Fibroblast of mammary gland (primary cell): Measurements from ENCODE around the gene GAP43.
A peak's percentile ranks its signal among the peaks of the same experiment; 100 is the strongest.

Source experiments
- DNase-seq: peaks from one replicate; pipeline ENCODE4 v3.0.0-alpha.2; 2010; ENCODE audit warnings: low read depth
- H3K4me3 ChIP-seq: 2 replicates; pipeline ENCODE4 v1.5.1; 2011; ENCODE audit warnings: low read depth, mild to moderate bottlenecking, low read length, moderate library complexity; ENCODE audit not compliant: control insufficient read depth
- TF ChIP-seq, protein P1 (sequence below): conservative IDR thresholded peaks from 2 replicates; pipeline ENCODE4 v1.5.1; 2011; ENCODE audit warnings: low read depth, low read length, inconsistent platforms; ENCODE audit not compliant: control insufficient read depth, insufficient read depth

The GAP43 gene

DNA sequence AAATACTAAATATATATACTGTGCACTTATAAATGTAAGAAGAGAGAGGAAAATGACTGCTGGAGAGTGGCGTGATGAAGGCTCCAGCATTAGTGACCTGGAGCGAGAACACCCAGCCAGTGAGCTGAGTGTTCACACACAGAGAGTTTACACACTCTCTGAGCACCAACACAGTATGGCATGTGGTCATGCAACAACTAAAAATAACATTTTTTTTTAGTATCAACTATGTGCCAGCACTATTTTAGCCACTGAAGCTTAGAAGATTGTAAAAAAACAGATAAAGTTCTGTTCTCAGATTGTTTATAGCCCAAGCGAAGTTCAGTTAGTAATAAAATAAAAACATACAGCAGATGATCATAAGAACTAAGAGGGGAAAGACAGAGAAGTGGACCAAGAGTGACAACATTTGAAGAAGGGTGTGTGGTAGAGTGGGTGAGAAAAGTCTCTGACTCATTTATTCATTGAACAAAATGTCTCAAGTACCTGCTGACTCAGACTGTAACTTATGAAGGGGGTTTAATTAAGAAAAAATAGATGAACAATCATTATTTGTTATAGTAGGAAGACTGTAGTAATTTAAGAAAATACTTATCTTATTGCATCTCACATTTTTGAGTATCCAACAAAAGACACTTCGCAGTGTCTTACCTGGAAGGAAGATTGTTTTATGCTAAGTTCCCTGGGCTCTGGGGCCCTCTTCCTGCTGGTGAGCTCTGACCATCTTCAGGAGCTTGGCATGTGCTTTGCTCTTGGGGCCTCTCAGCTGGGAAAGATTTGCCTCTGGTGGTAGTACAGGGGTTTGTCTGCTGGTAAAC, 43.8 kb downstream of the GAP43 start:
- H3K4me3 ChIP-seq: no peak overlapping the region
- TF ChIP-seq, protein P1, sequence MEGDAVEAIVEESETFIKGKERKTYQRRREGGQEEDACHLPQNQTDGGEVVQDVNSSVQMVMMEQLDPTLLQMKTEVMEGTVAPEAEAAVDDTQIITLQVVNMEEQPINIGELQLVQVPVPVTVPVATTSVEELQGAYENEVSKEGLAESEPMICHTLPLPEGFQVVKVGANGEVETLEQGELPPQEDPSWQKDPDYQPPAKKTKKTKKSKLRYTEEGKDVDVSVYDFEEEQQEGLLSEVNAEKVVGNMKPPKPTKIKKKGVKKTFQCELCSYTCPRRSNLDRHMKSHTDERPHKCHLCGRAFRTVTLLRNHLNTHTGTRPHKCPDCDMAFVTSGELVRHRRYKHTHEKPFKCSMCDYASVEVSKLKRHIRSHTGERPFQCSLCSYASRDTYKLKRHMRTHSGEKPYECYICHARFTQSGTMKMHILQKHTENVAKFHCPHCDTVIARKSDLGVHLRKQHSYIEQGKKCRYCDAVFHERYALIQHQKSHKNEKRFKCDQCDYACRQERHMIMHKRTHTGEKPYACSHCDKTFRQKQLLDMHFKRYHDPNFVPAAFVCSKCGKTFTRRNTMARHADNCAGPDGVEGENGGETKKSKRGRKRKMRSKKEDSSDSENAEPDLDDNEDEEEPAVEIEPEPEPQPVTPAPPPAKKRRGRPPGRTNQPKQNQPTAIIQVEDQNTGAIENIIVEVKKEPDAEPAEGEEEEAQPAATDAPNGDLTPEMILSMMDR: peak; percentile 9
- peak; percentile 83 for DNase-seq

DNA sequence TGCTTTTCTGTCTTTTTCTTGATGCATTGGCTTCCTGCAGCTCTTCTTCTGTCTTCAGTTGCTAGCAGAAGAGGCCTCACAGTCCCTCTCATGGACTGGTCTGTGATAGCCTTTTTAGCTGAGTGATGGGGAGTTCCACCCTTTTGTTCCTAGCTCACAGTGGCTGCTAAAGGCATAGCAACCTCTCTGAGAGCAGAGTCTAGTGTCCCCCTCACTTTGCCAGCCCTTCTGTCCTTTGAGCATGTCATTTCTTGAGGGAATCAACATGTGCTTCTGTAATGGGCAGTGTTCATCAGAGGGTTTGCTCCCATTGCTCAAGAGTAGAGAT, 44.4 kb downstream of the GAP43 start:
- no peak for DNase-seq
- H3K4me3 ChIP-seq: no peak overlapping the region
- TF ChIP-seq, protein P1: no peak

DNA sequence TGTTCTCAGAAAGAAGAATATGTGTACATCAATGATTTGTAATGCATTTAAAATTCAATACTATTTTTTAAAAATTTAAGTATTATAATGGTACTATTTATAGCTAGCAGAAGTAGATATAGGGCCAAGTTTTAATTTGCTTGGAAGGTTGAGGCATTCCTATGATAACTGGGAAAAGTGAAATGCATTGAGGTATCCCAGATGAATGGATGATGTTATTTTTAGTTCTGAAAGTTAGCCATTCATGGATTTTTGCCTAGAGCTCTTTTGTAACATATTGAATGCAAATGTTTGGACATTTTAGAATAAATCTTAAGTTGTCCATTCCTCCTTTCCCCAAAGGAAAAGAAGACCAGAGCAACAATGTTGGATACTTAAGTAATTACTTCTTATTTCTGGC, 47.6 kb downstream of the GAP43 start:
- no peak for DNase-seq
- TF ChIP-seq, protein P1: no peak
- no peak overlapping the region for H3K4me3 ChIP-seq

DNA sequence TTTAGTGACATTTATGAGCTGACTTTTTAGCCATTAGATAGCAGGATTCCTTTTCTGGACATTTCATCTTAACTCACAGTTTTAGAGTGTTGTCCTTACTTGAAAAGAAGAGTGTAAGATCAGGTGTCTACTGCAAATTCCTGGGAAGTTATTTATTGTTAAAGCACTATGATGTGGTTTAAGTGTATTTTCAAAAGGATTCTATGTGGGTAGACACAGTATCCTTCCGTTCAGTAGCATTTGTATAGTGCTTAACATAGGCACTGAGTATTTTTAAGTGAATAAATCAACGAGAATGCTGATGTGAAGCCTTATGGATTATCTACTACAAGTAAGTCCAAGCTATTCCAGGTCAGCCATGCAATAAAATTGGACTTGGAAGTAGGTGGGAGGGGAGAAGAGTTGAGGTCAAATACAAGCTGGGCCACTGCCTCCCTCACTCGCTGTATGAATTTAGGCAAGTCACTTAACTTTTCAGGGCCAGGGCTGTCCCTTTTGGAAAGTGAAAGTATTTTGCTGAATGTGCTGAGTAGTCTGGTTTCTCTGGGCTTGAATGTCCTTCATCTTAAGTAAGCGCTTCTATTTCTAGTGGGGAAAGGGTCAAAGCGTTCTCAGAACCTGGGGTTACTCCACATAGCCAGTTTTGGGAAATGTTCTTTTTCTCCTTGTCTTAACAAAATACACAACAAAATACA, 48.6 kb downstream of the GAP43 start:
- TF ChIP-seq, protein P1: no peak
- peak; percentile 40 for DNase-seq
- no peak overlapping the region for H3K4me3 ChIP-seq

DNA sequence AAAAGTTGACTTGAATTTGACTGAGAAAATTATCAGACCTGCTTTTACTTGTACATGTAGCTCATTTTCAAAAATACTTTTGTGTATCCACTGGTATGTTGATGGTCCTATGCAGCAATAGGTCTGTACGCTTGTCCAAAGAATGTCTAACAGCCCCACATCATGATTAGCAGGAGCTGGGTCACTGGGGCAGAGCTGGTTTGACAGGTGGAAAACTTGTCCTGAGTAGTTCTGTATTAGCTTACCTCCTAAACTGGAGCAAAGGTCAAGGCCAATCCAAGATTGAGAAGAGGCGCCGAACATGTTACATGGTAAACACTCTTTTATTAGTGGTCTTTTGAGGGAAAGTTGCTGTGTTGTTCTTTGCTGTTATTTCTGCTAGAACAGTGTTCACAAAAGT, 50.6 kb downstream of the GAP43 start:
- DNase-seq: no peak
- TF ChIP-seq, protein P1: no peak
- H3K4me3 ChIP-seq: no peak overlapping the region

DNA sequence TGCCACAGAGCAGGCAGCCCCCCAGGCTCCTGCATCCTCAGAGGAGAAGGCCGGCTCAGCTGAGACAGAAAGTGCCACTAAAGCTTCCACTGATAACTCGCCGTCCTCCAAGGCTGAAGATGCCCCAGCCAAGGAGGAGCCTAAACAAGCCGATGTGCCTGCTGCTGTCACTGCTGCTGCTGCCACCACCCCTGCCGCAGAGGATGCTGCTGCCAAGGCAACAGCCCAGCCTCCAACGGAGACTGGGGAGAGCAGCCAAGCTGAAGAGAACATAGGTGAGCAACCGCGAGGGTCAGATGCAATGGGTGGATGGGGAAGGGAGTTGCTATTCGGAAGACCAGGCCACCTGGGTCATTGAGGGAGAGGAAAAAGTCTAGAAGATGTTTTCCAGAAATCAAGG, 53.0 kb downstream of the GAP43 start:
- TF ChIP-seq, protein P1: no peak

More for the DNA sequence above, 53.0 kb downstream of the GAP43 start:
- no peak overlapping the region for H3K4me3 ChIP-seq
- no peak for DNase-seq
